22Rv1 (cell line): ENCODE data around the gene ASAH2.

Experiments used
- CTCF ChIP-seq: fragments of 450-650 bp; IDR thresholded peaks from 2 replicates; pipeline ENCODE4 v1.5.1; 2017; ENCODE audit warnings: mild to moderate bottlenecking
- ZFX ChIP-seq: fragments of 450-650 bp; IDR thresholded peaks from 2 replicates; pipeline ENCODE4 v1.6.1; 2017; ENCODE audit warnings: antibody characterized with exemption, borderline replicate concordance

DNA sequence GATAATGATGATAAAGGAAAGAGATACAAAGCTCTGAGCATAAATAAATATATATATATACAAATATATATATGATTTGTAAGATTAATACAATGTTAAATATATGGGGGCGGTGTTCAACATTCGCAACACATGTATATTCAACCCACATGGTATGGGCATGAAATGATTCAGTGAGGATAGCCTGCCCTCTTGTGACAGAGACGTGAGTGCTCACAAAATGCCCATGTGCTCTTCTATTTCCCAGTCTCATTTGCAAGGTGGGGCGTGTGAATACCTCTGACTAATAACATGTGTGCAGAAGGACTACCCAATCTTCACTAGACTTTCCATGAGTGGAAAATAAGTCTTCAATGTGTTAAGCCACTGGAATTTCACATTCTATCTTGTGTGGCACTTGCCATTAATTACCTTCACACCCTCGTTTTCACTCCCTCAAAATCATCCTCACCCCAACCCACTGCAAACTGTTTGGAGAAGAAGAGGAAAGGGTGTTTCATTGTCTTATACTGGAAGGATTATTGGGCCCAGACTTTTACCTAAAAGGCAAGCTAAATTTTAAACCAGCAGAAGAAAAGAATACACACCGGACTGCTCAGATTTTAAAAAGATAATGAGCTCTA lies 26.9 kb downstream of the ASAH2 start:
- peak; percentile 76 for TF ChIP-seq CTCF
- no peak for TF ChIP-seq ZFX
